Middle frontal gyrus (tissue), 1 donor: ENCODE results near the gene CHAF1A.

Experiments used
- DNase-seq: peaks from one replicate; pipeline ENCODE4 v3.0.0-alpha.2; 2015; ENCODE audit warnings: low spot score; ENCODE audit errors: extremely low spot score

Gene CHAF1A

DNA sequence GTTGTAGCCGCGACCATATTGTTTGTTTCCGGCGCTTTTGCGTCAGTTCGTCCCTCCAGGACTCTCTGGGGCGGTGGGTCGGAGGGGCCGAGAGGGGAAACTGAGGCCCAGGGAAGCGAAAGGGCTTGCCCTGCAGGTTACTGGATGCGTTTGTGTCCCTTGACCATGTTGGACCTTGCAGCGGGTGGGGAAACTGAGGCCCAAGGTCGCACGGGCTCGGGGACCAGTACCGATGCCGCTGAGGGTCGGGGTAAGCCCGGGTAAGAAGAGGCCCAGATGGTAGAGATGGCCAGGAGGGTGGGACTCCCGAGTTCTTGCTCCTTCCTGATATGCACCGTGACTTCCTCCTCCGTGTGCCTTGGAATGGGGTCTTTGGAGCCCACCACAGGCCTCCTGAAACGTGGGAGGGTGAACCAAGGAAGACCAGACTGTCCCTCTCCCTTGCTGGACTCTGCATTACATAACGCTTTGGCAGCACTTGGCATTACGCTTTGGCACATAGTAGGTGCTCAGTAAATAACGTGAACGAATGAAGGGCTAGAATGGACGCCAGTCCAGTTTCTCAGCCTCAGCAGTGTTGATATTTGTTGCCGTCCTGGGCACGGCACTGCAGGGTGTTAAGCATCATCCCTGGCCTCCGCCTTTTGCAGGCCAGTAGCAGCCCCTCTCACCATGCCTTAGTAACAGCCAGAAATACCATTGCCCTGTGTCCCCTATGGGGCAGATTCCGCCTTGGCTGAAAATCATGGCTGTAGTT lies 743 bp downstream of the CHAF1A start:
- no peak for DNase-seq

DNA sequence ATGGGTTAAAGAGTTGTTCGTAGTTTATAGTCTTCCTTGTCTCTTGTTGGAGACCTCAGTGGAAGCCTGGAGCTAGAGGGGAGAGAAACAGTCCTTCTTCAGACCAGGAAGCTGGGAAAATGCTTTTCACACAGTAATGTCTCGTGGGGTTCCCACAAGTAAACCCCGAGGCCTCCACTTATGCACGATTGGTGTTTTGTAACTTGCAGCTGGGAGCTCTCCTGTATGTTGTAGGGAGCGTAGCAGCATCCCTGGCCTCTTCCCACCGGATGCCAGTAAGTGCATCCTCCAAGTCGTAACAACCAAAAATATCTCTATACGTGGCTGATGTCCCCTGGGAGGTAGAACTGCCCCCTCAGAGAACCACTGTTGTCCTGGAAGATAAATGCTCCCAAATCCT lies 3.5 kb downstream of the CHAF1A start:
- no peak for DNase-seq

DNA sequence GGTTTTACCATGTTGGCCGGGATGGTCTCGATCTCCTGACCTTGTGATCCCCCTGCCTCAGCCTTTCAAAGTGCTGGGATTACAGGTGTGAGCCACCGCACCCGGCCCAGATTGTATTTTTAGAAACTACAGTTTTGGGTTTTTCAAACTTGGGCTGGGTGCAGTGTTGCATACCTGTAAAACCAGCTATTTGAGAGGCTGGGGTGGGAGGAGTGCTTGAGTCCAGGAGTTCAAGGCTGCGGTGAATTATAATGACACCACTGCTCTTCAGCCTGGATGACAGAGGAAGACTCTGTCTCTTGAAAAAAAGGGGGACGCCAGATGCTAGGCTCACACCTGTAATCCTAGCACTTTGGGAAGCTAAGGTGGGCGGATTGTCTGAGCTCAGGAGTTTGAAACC lies 4.2 kb downstream of the CHAF1A start:
- no peak for DNase-seq

DNA sequence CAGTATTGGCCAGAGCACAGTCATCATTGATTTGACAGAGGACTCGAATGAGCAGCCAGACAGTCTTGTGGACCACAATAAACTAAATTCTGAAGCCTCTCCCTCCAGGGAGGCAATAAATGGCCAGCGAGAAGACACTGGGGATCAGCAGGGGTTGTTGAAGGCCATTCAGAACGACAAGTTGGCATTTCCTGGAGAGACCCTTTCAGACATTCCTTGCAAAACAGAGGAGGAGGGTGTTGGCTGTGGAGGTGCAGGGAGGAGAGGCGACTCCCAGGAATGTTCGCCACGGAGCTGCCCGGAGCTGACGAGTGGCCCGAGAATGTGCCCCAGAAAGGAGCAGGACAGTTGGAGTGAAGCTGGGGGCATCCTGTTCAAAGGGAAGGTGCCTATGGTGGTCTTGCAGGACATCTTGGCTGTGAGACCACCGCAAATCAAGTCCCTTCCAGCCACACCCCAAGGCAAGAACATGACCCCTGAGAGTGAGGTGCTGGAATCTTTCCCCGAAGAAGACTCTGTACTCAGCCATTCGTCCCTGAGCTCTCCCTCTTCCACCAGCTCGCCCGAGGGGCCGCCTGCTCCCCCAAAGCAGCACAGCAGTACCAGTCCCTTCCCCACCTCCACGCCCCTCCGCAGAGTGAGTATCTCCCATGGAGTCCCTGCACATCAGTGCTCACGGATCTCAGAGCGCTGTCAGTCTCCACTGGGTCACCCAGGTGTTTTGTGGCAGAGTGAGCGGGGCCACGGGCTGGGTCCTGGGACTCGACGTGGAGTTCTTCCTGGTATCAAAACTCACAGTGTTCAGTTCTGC lies 6.9 kb downstream of the CHAF1A start:
- DNase-seq = no peak

DNA sequence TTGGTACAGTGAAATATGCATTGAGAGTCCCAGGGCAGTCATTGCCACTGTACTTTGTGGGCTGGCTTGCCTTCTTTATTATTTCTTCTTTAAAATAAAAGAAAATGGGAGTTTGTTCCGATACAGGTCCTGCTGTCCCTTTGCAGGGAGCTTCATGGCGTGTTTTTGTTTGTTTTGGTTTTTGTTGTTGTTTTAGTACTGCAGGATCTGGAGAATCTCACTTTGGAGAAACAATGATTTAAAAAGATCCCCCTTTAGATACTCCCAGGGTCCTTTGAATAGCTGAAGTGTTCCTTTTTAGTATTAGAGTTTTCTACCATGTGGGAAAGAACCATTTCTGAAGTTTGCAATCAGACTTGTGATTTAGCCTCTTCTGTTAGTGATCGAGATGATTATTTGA lies 11.1 kb downstream of the CHAF1A start:
- DNase-seq = no peak

DNA sequence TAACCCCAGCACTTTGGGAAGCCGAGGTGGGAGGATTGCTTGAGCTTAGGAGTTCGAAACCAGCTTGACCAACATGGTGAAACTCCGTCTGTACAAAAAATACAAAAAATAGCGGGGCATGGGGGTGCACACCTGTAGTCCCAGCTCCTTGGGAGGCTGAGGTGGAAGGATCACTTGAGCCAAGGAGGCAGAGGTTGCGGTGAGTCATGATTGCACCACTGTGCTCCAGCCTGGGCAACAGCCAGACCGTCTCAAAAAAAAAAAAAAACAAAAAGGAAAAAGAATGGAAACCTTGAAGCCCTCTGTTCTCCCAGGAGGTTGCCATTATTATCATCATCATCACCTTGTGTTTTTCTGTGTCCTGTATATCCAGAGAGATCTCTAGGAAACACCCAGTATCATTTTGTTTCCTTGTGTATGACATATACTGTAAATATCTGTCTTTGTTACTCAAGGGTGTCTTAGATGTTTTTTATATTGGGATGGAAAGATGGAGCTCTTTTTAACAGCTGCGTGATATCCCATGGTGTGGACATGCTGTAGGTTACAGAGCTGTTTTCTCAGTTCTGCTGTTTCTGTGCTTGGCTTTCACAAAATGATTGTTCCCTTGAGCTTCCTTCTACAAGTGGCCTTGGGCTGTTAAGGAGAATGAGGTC lies 11.8 kb downstream of the CHAF1A start:
- DNase-seq = no peak

DNA sequence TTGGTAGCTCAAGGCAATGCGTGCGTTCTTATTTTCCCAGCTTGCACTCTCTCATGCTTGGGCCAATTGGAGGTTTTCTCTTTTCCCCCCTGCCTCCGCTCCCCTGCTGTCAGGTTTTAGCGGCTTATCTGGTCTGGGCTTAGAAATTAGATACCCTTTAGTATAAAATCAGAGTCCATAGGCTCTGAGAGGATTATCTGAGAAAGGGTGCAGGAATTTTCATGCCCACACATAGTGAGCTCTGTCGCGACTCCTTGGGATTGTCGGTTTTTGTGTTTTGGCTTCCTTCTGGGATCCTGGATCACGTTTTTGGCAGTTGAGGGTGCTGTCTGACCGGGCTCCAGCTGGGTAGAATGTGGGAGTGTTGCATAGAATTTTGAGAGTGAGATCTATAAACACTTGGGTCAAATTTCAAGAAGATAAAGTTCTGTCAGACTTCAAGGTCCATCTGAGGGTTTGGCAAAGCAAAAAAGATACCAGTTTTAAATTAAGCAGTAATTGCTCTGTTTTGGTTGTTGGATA lies 12.4 kb downstream of the CHAF1A start:
- DNase-seq = no peak

DNA sequence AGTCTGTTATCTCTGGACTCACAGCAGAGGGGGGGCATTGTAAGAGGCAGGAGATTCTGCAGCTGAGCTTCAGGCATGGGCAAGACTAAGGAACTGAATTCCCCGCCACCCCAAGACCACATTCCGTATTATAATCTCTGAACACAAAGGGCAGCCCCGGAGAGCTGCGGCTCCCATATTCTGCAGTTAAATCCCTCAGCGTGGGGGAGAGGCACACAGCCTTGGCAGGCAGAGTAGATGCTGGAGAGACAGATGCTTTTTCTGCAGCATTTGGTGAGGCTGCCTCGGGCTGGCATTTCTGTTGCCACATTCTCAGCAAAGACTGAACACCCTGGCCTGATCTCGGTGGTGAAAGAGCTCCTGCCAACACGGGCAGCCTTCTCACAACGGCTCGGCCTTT lies 12.9 kb downstream of the CHAF1A start:
- peak; percentile 56 for DNase-seq

DNA sequence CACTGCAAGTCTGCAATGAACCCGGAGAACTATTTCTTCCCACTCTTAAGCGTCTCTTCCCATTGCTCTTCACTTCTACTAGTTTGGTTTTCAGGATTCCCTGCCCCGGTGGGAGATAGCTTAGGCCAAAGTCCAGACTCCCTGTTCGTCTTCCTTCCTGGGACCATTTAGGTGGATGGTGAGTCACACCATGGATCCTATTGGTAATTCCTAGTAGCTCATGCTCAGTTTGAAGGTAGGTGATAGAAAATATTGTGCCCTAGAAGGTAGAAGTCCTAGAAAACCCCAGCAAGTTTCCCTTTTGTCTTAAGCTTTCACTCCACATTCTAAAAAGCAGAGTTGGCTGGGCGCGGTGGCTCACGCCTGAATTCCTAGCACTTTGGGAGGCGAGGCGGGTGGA lies 13.8 kb downstream of the CHAF1A start:
- no peak for DNase-seq

DNA sequence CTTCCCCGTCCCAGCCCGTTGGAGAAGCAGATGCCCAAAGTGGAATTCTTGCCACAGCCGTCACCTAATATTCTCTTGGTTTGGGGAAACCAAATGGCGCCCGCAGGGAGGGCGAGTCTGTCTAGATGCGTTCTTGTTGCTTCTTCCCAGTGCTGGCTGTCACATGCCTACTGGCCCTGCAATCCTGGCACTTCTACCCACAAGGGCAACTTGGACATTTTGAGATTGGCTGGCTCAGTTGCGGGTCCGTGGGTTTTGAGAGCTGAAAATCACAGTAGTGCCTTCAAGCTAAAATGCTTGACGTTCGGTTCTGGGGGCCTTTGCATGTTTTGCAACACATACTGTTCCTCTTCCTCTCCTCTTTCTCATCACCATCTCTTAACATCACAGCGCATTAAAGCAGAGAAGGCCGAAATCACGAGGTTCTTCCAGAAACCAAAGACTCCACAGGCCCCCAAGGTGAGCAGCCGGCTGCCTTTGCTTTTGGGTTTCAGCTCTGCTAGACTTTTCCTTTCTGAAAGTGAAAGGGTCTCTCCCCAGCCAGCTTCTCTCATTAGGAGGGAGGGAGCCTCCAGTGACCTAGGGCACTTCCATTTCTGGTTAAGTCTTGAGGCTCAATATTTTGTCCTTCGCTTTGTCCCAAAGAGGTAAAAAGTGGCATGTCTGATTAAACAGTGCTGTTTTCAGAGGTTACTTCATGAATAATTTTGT lies 21.1 kb downstream of the CHAF1A start:
- DNase-seq = no peak

DNA sequence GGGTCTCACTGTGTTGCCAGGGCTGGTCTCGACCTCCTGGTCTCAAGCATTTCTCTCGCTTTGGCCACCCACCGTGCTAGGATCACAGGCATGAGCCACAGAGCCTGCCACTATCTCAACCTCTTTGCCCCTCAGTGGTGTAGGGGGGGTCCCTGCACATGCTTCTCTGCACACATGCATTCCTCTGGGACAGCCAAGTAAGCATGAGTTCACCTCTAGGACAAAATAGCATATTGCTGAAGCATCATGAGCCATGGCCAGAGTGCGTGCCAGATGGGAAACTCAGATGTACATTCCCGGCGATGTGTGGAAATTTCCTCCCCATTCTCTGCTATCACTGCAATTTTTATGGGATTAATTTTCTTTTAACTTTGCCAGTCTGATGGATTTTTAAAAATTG lies 23.1 kb downstream of the CHAF1A start:
- DNase-seq = no peak

DNA sequence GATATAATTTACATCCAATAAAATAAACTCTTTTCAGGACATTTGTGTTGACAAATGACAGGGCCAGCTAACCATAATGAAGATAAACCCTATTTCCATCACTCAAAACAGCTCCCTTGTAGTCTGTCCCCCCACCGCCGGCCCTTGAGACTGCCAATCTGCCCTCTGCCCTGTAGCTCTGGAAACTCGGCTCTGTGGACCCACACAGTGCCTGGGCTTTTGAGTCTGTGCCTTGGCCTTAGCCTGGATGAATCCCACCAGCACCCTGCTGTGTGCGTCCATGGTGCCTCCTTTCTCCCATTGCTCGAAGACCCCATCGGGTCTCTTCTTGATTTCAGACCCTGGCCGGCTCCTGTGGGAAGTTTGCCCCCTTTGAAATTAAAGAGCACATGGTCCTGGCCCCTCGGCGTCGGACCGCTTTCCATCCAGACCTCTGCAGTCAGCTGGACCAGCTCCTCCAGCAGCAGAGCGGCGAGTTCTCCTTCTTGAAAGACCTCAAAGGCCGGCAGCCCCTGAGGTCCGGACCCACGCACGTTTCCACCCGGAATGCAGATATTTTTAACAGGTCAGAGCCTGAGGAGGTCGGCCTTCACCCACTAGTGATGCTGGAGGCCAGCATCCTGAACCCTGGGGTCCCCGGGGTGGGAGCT lies 26.0 kb downstream of the CHAF1A start:
- no peak for DNase-seq

DNA sequence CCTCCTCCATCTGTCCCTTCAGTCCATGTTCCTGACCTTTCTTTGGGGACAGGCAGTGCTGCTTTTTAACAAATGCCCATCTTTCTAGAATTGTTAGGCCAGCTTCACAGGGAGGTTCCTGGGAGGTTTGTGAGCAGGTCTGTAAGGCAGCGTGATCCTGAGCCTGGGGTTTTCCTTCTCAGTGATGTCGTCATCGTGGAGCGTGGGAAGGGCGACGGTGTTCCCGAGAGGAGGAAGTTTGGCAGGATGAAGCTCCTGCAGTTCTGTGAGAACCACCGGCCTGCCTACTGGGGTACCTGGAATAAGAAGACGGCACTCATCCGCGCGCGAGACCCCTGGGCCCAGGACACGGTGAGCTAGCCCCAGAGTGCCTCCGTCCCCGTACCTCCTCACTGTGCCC lies 26.8 kb downstream of the CHAF1A start:
- no peak for DNase-seq

DNA sequence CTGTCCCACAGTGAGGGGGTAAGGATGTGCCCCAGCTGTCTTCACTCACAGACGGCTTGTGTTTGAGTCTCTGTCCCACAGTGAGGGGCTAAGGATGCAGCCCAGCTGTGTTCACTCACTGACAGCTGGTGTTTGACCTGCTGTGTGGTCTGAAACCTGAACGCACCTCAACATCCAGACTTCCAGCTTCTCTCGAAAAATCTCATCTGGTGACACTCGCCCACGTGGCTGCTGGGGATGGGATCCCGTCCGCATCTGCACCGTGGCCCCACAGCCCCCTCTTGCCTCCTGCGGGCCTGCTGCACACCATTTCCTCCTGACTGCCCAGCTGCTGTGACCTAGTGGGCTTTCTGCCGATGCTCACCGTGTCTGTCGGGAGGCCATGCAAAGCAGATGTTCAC lies 27.3 kb downstream of the CHAF1A start:
- DNase-seq = no peak

DNA sequence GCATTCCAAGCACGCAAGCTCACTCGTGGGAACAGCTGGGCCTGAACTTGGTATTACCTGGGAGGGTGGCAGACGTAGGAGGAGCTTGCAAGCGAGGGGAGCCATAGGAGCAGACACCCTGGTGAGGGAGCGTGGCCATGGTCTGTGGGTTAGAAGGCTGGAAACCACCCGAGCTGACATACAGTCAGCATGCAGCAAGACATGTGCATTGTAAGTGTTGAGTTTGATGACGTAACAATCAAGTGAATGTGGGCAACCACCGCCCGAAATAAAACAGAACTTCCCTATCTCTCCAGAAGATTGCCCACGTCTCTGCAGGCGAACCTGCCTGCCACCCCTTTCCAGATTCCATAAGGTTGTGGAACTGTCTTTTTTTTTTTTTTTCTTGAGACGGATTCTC lies 28.3 kb downstream of the CHAF1A start:
- no peak for DNase-seq

DNA sequence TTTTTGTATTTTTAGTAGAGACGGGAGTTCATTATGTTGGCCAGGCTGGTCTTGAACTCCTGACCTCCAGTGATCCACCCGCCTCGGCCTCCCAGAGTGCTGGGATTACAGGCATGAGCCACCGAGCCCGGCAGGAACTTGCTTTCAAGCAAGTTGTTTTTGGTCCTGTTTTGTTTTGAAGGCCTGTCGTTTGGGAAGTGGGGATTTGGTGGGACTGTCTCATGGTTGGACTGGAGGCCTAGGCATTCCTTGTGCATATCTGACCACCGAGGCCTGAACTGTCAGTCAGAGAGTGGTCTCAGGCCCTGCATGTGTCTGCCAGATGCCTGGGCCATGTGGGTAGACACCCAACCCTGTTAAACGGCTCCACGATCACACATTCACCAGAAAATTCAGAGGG lies 28.9 kb downstream of the CHAF1A start:
- no peak for DNase-seq

DNA sequence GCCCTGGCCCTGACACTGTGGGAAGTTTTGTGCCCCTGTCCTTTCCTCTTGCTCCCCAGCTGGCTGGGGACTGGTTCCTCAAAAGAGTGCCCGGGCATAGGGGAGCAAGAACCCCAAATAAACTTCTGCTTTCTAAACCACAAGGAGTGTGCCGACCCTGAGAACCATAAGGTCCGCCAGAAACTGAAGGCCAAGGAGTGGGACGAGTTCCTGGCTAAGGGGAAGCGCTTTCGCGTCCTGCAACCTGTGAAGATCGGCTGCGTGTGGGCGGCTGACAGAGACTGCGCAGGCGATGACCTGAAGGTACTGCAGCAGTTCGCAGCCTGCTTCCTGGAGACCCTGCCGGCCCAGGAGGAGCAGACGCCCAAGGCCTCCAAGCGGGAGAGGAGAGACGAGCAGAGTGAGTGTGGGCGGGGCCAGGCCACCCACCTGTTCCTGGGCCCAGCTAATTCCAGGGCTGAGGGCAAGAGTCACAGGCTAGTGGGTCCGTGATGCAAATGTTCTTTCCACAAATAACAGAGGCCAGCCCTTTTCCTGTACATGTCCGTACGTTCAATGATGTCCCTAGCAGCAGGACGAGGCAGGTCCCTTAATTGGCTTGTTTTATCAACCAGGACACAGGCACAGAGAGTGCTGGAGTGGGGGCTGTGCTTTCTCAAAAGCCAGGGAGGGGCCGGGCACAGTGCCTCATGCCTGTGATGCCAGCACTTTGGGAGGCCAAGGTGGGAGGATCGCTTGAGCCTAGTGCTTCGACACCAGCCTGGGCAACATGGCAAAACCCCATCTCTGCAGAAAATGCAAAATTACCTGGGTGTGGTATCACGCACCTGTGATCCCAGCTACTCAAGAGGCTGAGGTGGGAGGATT lies 29.6 kb downstream of the CHAF1A start:
- no peak for DNase-seq

DNA sequence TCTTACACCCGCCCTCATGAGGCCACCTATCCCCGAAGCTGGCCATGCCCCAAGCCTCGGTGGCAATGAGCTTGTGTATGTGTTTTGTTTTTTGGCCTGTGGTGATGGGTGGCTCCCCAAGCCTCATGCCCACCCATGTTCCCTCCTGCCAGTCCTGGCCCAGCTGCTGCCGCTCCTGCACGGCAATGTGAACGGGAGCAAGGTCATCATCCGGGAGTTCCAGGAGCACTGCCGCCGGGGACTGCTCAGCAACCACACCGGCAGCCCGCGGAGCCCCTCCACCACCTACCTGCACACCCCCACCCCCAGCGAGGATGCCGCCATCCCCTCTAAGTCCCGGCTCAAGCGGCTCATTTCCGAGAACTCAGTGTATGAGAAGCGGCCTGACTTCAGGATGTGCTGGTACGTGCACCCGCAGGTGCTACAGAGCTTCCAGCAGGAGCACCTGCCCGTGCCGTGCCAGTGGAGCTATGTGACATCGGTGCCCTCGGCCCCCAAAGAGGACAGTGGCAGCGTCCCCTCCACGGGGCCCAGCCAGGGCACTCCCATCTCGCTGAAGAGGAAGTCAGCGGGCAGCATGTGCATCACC lies 30.6 kb downstream of the CHAF1A start:
- no peak for DNase-seq

DNA sequence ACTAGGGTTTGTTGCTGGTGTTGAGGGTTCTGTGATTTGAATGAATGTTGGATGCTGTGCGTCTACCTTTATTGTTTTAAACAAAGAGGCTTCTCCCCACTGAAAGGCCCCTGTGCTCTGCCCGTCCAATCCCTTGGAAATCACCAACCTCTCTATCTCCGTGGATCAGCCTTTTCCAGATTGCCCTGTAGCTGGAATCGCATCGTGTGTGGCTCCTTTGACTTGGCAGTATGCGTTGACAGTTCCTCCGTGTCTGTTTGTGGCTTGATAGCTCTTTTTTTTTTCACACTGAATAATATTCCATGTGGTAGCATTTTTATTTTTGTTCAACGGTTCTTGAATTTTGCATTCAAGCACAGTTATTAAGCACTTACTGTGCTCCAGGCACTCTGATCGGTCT lies 32.0 kb downstream of the CHAF1A start:
- no peak for DNase-seq

DNA sequence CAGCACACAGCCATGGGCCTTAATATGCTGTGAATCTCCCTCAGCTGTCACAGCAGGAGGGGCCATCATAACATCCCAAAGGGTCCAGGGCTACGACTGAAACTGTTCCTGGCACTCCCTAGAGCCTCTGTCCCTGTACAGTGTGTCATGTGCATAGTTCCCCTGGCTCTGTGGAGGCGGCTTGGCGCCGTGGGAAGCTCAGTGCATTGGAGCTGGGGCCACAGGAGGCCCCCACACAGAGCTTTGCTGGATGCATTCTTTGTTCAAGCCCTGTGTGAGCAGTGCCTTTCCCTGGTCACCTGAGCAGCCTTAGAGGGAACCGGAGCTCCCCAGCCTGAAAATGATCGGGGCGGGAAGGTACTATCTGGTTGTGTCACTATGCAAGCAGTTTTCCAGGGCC lies 33.8 kb downstream of the CHAF1A start:
- no peak for DNase-seq
